ENCODE data around the gene OR2A2.

Gene OR2A2

GRCh38 chr7:144142187-144142586, 32.8 kb downstream of the OR2A2 start:
- DNase-seq (ENCODE audit: low read depth): no peak

- DNase-seq (ENCODE audit: low read depth): no peak
These were observed 35.0 kb downstream of the OR2A2 start for GRCh38 chr7:144144426-144144825.

- no peak for DNase-seq (ENCODE audit: low read depth)
These were observed 38.9 kb downstream of the OR2A2 start for GRCh38 chr7:144148224-144148827.

- no peak for DNase-seq (ENCODE audit: low read depth)
These were observed 49.5 kb downstream of the OR2A2 start for GRCh38 chr7:144158861-144159260.

All from non-pigmented ciliary epithelial cell (primary cell).